NCI-H1105 treated with DMSO at 0.1 percent for 48 hours (cell line): Measurements from ENCODE around the gene MAN2B1.
"Not testable (repeated sequence)": the region's sequence is repeated elsewhere in the genome, so short reads cannot be mapped to it uniquely, and the experiment has no call there.

Experiments used
- DNase-seq: peaks from one replicate; lab custom pipeline; 2025; lab: John Stamatoyannopoulos, UW

Gene MAN2B1

DNA sequence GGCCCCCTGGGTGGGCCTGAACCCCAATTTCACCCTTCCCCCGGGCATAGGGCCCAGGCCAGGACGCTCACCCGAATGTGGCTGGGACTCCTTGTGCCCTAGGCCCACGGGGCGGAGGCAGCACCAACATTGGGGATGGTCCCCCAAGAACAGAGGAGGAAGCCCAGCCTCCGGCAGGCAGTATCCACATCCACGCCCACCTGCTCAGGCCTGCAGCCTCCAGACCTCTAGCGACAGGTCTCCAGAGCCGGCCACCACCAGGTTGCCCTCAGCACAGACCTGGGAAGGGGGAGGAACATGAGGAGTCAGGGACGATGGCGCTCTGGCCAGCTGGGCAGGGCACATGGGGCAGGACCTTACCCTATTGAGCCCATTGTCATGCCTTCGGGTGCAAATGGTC, 22.5 kb upstream of the MAN2B1 start:
- DNase-seq = no peak

DNA sequence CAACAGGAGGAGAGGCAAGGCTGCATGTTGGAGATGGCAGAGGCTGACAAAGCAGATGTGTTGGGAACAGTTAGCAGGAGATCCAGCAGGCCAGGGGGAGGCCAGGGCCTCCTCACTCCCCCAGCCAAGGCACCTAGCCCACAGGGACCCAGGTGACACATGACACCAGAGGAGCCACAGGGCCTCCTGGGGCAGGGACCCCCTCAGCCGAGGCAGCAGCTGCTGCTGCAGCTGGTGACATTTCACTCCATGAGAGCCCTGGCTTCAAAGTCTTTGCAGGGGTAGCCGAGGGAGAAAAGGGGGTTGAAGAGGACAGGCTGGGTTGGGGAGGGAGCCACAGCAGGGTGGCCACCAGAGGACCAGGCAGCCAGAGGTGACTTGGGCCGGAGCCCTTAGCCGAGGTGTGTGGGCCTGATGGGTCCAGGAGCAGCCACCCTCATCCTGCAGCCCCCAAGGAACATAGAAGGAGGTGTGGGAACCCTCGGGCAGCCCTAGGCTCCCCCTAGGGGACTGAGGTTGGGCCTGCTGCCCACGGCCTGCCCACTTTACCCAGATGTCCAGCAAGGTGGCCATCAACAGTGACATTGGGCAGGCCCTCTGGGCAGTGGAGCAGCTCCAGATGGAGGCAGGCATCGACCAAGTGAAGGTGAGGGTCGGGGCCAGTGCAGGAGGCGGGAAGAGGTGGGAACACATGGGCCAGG, 21.1 kb upstream of the MAN2B1 start, which contains the start of gene GNG14:
Gene GNG14, plus strand, starts transcription at position 503 of the 701 bp plus-strand sequence. Its CDS starts 51 bp downstream, at position 554.
- no peak for DNase-seq

DNA sequence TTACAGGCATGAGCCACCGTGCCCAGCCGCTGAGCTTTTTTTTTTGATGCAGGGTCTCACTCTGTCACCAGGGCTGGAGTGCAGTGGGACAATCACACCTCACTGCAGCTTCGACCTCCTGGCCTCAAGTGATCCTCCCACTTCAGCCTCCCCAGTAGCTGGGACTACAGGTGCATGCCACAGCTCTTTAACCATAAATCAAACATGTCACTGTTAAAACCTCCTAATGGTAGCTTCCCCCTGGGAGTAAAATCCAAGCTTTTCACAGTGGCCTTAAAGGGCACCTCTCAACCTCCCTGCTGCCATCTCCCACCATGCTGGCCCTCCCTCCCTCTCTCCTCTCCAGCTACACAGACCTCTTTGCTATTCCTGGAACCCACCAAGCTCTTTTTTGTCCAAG, 19.3 kb upstream of the MAN2B1 start:
- DNase-seq = no peak

DNA sequence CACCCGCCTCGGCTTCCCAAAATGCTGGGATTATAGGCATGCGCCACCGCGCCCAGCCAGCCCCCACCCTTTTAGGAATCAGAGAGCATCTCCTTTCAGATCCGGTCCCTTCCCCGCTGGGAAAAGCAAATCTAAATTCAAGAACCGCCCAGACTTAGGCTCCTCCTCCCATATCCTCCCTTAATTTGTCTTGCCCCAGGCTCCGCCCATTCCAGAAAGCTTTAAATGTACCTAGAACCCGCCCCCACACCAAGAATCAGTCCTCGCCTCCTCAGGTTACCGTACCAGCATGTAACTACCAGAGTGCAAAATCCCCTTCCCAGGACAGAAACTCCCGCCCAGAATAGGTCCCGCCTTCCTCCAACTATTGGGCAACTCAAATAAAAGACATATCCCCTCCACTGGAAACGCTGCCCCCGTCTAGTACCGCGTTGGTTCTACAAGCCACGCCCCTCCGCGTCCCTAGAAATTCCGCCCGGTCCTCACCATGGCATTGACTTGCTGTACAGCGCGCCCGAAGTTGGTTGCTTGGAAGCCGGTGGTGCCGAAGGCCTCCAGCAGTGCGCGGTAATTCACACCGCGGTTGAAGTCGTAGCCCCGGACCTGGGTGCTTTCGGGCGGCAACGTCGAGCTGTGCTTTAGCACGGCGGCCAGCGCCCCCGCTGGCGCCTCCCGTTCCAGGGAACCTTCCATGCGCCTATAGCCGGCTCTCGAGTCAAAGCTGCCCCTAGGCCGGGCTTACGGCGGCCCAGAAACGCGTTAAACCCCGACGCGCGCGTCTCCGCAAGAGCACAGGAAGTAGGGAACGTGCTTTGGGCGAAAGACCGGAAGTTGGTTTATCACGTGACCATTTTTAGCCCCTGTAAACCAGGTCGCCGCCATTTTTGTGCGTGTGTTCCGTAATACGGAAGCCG, 14.8 kb upstream of the MAN2B1 start, which contains the start of gene DHPS:
Gene DHPS, minus strand, starts transcription at position 807 of the 914 bp plus-strand sequence. Its CDS starts 114 bp downstream, at position 693.
- peak; percentile 97 for DNase-seq

DNA sequence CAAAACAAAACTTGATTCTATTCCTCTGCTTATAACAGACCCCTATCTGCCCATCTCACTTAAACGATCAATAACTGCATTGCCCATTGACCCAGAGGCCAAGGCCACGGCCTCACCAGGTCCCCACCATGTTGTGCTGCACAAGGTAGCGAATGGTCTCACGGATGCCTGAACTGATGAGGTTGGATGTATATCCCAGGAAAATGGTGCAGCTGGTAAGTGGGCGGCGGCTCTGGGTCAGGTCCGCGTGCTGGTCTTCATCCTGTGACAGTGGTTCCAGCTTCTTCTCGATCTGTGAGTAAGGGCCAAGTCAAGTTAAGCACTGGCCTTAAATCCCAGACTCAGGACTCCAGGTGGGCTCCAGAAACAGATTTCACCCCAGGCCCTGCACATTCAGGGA, 13.5 kb upstream of the MAN2B1 start:
- no peak for DNase-seq

DNA sequence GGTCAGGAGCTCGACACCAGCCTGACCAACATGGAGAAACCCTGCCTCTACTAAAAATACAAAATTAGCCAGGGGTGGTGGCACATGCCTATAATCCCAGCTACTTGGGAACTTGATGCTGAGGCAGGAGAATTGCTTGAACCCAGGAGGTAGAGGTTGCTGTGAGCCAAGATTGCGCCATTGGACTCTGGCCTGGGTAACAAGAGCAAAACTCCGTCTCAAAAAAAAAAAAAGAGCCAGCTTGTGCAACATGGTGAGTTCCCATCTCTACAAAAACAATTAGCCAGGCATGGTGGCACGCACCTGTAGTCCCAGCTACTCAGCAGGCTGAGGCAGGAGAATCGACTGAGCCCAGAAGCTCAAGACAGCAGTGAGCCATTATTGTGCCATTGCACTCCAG, 11.5 kb upstream of the MAN2B1 start:
- not testable (repeated sequence) for DNase-seq

DNA sequence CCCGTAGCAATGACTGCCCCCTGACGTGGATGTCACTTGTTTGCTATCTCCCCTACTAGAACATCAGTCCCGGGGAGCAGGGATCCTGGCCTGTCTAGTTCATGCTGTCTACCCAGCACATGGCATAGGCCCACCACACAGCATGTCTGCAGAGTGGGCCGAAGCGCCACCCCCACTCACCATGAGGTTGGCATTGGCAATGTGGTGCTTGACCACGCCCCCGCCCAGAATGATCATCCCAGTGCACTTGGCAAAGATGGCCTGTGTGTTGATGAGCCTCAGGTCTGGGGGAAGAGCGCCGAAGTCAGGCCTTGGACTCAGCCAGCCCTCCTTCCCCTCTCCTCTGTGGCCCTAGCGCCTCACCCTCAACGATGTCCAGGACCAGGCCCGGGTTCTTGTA, 10.4 kb upstream of the MAN2B1 start:
- no peak for DNase-seq

DNA sequence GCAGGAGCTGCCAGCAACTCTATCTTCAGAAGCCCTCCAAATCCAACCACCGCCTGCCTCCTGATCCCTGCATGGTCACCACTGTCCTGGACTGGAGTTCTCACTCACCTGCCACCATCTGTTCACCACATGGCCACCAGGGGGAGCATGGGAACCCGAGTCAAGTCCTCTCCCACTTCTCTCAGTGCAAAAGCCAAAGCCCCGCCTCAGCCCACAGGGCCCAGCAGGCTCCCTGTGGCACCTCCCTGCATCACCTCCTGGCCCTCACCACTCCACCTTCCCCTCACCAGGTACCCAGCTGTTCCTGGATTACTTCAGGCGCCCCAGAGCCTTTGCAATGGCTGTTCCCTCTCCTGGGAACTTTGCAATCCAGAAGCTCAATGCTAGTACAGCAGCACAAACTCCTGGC, 9.8 kb upstream of the MAN2B1 start:
- DNase-seq = peak; percentile 56

DNA sequence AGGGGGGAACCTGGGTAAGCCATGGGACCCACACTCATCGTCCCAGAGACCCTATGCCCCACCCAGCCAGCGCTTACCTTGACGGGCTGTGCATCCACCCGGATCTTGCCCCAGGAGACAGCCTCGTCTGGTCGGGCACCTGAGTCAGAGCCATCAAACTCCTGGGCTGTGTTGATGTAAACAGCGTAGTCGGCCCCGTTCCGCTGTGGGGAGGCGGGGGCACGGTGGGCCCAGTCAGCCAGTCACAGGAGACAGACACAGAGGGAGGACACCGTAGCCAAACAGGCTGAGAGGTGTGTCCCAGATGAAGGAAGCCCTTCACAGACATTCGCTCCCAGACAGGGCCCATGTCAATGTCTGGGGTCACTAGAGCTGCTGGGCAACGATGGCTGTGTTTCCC, 9.4 kb upstream of the MAN2B1 start:
- DNase-seq = no peak

DNA sequence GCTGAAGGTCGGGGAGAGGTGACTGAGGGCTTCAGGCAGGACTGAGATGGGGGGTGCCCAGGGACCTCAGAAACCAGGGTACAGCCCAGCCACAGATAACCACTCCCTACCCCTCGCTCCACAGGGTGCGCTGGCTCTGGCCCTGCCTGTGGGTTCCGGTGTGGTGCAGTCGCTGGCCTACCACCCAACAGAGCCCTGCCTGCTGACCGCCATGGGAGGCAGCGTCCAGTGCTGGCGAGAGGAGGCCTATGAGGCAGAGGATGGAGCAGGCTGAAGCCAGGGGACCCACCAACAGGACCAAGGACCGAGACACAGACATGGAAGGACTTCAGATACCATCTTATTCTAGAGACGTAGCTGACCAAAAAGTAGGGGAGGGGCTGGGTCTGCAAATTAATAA, 8.9 kb upstream of the MAN2B1 start:
- no peak for DNase-seq

DNA sequence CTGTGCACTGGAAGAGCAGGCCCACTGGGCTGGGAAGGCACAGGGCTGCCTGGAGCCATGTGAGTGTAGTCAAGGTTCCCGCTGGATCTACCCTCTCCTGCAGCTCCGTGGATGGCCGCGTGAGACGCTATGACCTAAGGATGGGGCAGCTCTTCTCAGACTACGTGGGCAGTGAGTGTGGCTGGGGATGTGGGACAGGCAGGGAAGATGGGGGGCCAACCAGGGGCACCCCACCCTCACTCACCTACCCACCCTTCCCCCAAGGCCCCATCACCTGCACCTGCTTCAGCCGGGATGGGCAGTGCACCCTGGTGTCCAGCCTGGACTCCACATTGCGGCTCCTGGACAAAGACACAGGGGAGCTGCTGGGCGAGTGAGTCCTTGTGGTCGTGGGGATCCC, 6.2 kb upstream of the MAN2B1 start:
- no peak for DNase-seq

DNA sequence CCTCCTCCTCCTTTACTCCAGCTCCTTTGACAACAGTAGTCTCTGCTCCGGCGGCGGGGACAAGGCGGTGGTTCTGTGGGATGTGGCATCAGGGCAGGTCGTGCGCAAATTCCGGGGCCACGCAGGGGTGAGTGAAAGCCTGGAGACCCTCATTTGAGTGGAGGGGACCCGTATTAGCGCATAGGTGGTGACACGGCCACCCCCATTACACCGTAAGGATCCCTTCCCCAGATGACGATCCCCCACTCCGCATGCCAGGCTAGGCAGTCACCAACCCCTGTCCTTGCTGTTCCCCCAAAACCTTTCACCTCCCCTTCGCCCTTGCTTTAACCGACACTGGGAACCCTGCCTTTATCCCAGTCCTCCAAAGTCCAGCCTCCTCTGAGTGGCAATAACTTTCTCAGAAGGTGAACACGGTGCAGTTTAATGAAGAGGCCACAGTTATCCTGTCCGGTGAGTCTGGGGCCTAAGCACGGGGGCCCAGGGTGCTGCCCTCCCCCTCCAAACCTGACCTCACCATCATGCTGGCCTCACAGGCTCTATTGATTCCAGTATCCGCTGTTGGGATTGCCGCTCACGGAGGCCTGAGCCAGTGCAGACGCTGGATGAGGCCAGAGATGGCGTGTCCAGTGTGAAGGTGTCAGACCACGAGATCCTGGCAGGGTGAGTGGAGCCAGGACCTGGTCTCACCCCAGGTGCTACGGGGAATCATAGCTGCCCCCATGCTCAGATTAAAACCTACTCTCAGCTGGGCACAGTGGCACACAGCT, 3.8 kb upstream of the MAN2B1 start:
- no peak for DNase-seq

DNA sequence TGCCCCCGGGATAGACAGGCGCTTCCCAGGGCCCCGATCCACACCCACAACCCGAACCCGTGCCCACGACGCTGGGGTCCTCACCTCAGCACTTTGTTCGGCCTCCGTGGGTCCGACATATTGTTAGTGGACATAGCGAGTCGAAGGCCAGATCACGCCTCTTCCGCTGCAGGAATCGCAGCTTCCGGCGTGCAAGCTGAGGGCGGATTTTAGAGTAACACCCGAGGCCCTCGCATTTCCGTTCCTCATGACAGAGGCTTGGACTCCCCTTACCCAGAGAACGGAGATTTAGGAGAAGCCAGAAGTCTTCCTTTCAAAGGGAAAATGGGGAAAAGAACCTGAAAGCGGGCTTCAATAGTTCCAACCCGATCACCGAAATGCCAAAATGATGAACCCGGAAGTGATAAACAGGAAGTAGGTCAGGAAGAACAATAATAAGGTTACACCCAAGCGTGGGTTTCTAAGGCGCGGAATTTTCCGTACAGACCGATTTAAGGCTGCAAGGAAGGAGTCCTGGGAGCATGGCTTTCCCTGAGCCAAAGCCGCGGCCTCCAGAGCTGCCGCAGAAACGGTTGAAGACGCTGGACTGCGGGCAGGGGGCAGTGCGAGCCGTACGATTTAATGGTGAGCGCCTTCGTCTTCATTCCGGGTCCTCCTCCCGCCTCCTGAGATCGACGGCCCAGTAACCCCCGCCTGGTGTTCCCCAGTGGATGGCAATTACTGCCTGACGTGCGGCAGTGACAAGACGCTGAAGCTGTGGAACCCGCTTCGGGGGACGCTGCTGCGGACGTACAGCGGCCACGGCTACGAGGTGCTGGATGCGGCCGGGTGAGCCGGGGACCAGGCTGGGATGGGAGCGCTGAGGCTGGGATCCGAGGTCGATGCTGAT, 3.0 kb upstream of the MAN2B1 start:
- DNase-seq = peak; percentile 82

DNA sequence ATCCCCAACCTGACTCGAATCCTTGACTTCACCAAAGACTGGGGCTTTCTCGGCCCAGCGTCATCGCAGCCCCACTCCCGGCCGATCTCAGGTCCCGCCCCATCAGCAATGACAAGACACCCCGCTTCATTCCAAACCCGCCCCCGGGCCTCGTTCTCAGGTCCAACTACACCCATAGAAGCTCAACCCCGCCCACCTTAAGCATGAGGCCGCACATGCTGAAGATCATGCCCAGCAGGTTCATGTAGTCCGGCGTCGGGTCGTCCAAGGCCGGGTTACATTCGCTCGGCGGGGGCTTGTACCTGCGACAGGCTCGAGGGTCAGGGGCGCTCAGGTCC, 2.4 kb upstream of the MAN2B1 start:
- no peak for DNase-seq

DNA sequence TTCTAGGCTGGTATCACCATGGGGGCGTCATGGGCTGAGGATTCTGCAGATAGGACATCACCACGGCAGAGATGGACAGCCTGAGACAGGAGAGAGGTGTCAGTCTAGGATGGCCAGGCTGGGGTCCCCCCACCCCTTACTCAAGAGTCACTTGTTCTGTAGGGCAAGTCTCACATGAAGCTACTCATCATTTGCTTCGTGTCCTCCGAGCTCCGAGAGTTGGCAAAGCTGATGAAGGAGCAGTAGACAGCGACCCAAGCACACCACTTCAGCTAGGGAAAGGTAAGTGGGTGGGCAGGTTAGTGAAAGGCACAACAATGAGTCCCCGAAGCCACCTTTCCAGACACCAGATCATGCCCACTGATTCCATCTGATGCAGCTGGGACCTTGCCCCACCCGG, 1.8 kb upstream of the MAN2B1 start:
- DNase-seq = no peak

DNA sequence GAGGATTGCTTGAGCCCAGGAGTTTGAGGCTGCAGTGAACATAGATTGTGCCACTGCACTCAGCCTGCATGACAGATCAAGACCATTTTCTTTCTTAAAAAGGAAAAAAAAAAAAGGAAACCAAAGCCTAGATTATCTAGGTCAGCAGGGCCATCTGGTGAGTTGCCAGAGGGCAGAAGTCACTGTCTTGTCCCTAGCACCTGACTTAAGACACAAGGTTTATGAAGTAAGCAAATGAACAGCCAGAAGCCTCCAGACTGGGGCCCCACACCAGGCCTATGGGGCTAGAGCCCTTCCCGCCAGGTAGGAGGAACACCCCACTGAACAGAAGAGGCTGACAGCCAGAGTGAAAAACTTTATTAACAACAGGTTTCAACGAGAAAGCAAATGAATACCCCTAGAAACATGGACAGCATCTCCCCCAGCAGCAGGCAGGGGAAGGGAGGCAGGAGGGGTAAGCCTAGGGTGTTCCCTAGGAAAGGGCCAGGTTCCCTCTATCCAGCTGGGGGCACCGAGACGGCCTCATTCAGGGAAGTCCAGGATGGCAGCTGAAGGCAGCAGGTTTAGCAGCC, 1.3 kb upstream of the MAN2B1 start:
- no peak for DNase-seq

DNA sequence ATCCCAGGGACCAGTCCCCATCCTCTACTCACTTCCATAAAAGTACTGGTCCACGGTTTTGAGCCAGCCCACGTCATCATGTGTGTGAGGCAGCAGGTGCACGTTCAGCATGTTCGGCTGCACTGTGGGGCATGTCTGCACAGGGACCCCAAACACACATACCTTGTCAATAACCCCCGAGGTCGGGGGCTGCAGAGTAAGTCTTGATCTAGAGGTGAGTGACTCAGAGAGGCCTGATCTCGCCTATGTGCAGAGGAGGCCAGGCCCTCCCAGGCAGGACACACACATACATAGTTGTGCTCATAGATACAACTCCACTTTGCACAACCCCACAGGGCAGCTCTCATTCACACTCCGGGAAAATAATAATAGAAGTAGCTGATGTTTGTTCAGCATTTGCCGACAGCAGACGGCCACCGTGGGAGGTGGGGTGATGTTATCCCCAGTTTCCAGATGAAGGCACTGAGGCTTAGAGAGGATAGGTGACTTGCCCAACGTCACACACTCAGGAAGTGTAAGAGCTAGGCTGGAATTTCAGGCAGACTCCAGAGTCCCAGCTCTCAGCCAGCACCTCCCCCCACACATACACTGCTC, 774 bp downstream of the MAN2B1 start:
- no peak for DNase-seq

DNA sequence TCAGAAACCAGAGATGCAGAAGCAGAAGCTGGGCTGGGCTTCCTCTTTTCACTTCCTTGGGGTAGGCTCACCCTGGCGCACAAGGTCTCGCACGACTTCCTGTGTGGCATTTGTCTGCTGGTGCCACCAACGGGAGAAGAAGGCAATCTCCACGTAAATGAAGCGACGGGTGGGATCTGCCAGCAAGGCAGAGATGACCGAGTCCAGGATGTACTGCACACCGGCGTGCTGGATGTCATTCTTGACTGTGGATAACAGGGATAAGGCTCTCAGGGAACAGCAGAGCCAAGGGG, 1.3 kb downstream of the MAN2B1 start:
- DNase-seq = no peak

DNA sequence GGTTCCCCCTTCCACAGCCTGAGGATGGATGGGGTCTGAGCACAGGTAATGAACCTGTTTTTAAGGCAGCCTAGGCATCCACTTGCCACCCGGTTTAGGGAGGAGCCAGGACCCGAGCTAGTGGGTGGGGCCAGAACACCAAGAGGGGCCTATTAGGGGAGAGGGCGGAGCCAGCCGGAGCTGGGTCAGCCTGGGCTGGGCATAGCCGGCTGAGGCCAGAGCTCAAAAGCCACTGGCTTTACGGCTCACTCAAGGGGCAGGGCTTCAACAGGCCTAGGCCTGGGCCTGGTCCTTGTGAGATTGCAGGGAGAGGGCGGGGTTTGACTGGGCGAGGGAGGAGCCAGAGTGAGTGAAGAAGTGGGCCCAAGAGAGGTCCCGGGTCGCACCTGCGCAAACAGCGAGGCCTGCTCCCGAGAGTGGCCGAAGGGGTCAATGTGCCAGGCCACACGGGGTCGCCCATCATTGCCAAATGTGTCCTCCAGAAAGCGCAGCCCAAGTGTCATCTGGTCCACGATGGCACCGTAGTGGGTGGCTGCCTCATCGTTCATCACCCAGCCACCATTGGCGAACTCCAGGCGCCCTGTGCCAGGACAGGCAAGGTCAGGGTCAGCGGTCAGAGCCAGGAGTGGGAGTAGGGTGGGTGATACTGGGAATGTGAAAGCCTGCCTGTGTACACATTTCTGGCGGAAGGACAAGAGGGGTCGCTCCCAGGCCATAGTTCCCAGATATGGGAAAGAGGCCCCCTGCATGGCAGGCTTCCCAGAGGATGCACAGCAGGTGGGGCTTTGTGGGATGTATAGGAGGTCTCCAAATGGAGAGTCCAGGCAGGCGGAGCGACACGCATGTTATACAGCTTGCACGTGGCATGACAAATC, 1.9 kb downstream of the MAN2B1 start:
- no peak for DNase-seq

DNA sequence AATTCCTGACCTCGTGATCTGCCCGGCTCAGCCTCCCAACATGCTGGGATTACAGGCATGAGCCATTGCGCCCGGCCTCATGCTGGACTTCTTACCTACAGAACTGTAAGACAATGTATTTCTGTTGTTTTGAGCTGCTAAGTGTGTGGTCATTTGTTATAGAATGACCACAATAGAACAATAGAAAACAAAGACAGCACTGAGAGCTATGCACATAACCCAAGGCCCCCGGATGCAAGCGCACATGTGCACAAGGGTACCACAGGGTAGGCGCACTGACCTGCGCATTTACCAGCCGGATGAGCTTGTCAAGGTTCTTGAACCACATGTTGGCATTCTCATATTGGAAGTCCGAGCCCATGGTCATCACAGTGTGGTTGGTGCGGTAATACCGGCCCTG, 5.6 kb downstream of the MAN2B1 start:
- DNase-seq = no peak
